Osteocyte (in vitro differentiated cells): ENCODE measurements around the gene JPH4. TPM values are rescaled to one million over a fixed set of nuclear protein-coding genes. Genes with fewer than 3 reads are reported as not detected.

Experiments used
- DNase-seq: peaks from one replicate; pipeline ENCODE4 v3.0.0; 2021; ENCODE audit warnings: mixed read lengths; ENCODE audit not compliant: unreplicated experiment; ENCODE audit errors: extremely low spot score
- H3K27ac Mint-ChIP-seq: one replicate; pipeline ENCODE4 v1.8.0; 2021; ENCODE audit warnings: mild to moderate bottlenecking, mixed read lengths; ENCODE audit not compliant: unreplicated experiment
- H3K27me3 Mint-ChIP-seq: one replicate; pipeline ENCODE4 v1.8.0; 2021; ENCODE audit warnings: mixed read lengths; ENCODE audit not compliant: unreplicated experiment
- H3K36me3 Mint-ChIP-seq: one replicate; pipeline ENCODE4 v1.8.0; 2021; ENCODE audit warnings: mixed read lengths; ENCODE audit not compliant: unreplicated experiment
- H3K4me1 Mint-ChIP-seq: one replicate; pipeline ENCODE4 v1.8.0; 2021; ENCODE audit warnings: mixed read lengths; ENCODE audit not compliant: unreplicated experiment
- H3K4me3 Mint-ChIP-seq: one replicate; pipeline ENCODE4 v1.8.0; 2021; ENCODE audit warnings: mild to moderate bottlenecking, moderate library complexity, mixed read lengths; ENCODE audit not compliant: unreplicated experiment
- H3K9me3 Mint-ChIP-seq: one replicate; pipeline ENCODE4 v1.8.0; 2021; ENCODE audit warnings: mixed read lengths; ENCODE audit not compliant: unreplicated experiment
- total RNA-seq: library from RNA; stranded (reverse); gene quantifications from 2 replicates; pipeline ENCODE4 v1.2.1, GENCODE V29; 2021
- TF ChIP-seq, protein P1 (sequence below): fragments of 200-600 bp; sonication (generic); IDR thresholded peaks from 2 replicates; pipeline ENCODE4 v1.5.0; 2021; ENCODE audit warnings: antibody characterized with exemption, mild to moderate bottlenecking, moderate library complexity

Gene JPH4
- total RNA-seq, 1 donor from 2014 or later: not detected

DNA sequence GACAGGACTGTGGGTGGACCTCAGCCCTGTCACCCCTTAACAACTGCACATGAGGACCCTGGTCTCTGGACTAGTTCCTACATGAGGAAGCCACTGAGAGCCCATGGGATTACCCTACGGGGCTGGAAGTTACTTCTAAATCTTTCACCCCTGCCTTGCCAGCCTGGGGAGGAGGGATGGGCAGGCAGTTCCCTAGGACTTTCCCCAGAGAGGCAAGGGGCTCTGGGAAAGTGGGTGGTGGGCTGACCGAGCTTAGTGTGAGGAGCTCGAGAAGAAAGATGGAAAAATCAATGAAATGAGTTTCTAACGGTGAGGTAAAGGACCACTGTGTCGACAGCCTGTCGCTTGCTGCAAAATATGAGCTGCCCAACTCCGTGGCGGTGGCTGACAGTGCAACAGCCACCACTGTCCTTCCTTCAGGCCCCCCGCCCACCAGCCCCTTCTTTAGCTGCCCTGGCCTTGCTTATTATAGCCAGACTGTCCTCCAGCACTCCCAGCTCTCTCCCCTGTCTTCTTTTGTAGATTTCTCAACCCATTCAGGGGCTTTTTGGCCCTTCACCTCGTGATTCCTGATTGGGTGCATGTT lies 32.0 kb downstream of the JPH4 start:
- Mint-ChIP-seq H3K4me3 (no peak overlapping the region), H3K27ac (no peak overlapping the region), H3K36me3 (no peaks in the 10 kb centered on the region), H3K4me1 (peaks cover 4% of the 10 kb centered on the region), H3K27me3 (no peaks in the 10 kb centered on the region), H3K9me3 (no peaks in the 10 kb centered on the region)
- TF ChIP-seq, protein P1, sequence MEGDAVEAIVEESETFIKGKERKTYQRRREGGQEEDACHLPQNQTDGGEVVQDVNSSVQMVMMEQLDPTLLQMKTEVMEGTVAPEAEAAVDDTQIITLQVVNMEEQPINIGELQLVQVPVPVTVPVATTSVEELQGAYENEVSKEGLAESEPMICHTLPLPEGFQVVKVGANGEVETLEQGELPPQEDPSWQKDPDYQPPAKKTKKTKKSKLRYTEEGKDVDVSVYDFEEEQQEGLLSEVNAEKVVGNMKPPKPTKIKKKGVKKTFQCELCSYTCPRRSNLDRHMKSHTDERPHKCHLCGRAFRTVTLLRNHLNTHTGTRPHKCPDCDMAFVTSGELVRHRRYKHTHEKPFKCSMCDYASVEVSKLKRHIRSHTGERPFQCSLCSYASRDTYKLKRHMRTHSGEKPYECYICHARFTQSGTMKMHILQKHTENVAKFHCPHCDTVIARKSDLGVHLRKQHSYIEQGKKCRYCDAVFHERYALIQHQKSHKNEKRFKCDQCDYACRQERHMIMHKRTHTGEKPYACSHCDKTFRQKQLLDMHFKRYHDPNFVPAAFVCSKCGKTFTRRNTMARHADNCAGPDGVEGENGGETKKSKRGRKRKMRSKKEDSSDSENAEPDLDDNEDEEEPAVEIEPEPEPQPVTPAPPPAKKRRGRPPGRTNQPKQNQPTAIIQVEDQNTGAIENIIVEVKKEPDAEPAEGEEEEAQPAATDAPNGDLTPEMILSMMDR: no peak
- DNase-seq: no peak

DNA sequence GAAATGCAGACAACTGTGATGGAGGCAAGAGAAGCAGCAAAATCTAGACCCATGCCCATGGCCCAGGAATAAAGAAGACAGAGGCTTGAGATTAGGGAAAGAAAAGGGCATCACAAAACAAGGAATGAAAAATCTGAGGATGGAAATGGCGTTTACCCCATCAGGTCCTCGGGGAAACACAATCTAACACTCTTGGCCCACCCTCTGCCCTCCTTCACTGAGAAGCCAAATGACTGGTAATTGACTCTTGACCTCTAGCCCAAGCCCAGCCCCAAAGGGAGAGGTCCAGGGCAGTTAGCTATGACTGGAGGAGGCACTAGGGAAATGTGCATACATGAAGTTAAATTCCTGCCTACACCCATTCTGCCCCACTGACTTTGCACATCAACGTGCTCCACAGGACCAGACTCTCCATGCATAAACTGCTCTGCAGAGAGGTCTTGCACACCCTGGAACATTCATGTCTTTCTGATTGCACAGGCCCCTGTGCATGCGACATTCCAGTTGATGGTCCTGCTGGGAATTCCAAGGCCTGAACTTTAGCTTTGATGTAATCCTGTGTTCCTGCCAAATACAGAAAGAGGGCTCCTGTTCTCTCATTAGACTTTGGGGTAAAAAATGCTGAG lies 32.7 kb downstream of the JPH4 start:
- no peaks in the 10 kb centered on the region for H3K27me3 Mint-ChIP-seq
- H3K36me3 Mint-ChIP-seq: no peaks in the 10 kb centered on the region
- no peak overlapping the region for H3K4me3 Mint-ChIP-seq
- no peak overlapping the region for H3K27ac Mint-ChIP-seq
- TF ChIP-seq, protein P1: no peak
- H3K9me3 Mint-ChIP-seq: no peaks in the 10 kb centered on the region
- H3K4me1 Mint-ChIP-seq: peaks cover 4% of the 10 kb centered on the region
- no peak for DNase-seq

DNA sequence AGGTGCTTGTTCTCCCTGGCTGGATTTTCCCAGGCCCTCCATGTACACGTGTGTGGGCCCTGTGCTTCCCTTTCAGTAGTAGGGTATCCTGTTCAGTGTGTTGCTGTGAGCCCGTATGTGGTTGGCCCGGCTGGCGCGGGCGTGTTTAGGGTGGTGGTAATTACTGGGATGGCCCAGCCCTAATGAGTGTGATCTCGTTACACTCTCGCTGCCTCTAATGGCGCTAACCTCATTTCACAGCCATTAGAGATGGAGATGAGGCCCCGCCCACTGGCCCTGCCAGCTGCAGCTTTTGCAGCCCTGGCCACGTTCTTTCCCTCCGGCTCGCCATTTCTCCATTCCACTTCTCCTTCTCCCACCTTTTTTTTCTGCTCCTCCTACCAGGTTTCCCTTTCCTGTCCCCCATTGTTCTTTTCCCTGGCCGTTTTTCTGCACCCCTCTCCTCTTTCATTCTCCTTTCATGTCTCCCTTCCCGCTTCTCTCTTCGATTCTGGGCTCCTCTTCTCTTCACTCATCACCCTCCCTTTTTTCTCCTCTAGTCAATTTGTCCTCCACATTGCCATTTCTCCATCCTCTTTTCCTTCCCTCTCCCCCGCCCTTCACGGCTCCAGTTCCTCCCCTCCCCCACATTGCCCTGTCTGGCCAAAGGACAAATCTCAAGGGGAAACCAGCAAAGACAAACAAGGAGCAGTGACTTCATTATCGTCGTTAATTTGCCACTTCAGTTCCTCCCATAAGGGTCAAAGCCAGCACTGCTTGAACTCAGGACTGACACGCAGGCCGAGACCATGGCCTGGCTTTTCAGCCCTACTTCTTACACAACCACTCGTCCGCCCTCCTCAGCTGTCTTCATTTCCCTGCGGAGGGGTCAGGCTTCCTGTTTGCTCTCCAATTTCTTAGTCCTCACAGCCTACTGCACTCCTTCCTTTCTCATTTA lies 33.8 kb downstream of the JPH4 start:
- peaks cover 4% of the 10 kb centered on the region for H3K4me1 Mint-ChIP-seq
- TF ChIP-seq, protein P1: no peak
- H3K27ac Mint-ChIP-seq: no peak overlapping the region
- DNase-seq: no peak
- H3K9me3 Mint-ChIP-seq: no peaks in the 10 kb centered on the region
- no peaks in the 10 kb centered on the region for H3K36me3 Mint-ChIP-seq
- H3K27me3 Mint-ChIP-seq: no peaks in the 10 kb centered on the region
- H3K4me3 Mint-ChIP-seq: no peak overlapping the region

DNA sequence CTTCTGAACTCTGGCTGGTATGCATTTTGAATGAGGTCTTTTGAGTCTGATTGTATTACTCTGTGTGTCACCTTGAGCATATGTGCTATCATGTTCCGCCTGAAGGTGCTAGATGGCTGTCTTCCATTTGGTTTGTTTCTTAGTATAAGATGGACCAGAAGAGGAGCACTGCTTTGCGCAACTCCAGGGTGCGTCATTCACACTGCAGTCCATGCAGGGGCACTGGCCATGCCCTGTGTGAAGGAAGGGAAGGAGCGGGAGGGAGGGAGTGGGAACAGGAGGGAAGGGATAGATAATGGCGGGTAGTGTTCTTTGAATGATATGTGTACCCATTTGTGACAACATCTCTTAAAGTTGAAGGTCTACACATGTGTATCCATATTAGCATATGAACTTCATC lies 35.2 kb downstream of the JPH4 start:
- TF ChIP-seq, protein P1: no peak
- Mint-ChIP-seq H3K4me3 (no peak overlapping the region), H3K27me3 (no peaks in the 10 kb centered on the region), H3K9me3 (no peaks in the 10 kb centered on the region), H3K27ac (no peak overlapping the region), H3K4me1 (peaks cover 7% of the 10 kb centered on the region), H3K36me3 (no peaks in the 10 kb centered on the region)
- DNase-seq: no peak

DNA sequence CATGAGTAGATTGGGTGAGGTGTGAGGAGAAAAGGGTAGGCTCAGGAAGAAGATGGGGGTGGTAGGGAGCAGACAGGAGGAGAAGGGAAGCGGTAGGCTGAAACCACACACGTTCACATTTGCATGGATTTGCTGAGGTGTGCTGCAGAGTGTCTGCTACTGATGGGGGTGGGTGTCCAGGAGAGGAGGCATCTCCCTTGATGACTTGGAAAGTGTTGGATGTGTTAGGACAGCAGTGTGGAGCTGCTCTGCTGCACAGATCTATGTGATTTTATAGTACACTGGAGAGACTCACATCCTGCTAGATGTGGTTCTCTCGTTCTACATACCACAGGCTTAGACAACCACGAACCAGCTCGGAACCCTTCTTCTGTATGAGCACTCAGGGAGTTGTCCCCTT lies 36.3 kb downstream of the JPH4 start:
- Mint-ChIP-seq H3K4me1 (peaks cover 7% of the 10 kb centered on the region), H3K36me3 (no peaks in the 10 kb centered on the region), H3K27me3 (no peaks in the 10 kb centered on the region), H3K9me3 (no peaks in the 10 kb centered on the region), H3K4me3 (no peak overlapping the region), H3K27ac (no peak overlapping the region)
- DNase-seq: no peak
- TF ChIP-seq, protein P1: no peak
